ENCODE data around the gene HNRNPK.

The HNRNPK gene

DNA sequence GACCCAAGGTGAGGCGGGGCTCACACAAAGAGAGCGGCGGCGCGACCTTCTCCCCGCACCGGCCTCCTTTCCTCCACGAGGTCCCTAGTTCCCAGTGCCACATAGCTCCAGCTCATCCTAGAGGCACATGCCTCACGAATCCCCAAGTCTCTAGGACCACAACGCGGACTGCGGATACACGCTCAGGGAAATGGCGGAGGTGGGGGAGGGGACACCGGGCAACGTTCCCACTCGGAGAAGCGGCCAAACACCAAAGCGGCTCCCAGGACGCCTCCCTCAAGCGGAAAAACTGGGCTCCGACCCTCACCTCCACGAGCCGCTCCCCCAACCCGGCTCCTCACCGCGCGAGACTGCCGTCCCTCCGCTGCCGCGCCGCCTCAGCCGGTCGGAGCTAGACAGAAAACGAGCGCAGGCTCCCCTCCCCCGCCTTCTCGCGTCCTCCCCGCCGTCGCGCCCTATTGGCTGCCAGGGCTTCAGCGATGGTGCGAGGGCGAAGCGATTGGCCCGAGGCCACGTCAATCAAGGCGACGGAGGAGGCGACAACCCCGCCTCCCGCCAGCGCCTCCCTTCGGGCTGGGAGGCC is at the start of gene HNRNPK:
TSS of gene HNRNPK (minus strand) at position 404 of the 583 bp plus-strand sequence. CDS start 1,963 bp downstream, outside the sequence.
- DNase-seq (ENCODE audit: low read depth): peak; percentile 99

DNA sequence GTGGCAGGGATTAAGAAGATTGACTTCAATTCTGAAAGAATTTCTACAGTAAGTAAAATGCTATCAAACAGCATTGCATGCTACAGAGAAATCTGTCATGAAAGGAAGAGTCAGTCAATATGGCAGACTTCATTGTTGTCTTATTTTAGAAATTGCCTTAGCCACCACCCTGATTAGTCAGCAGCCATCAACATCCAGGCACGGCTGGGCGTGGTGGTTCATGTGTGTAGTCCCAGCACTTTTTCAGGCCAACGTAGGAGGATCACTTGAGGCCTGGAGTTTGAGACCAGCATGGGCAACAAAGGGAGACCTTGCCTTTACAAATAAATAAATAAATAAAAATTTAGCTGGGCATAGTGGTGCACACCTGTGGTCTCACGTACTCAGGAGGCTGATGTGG is 47.2 kb upstream of the HNRNPK start:
- no peak for DNase-seq (ENCODE audit: low read depth)

DNA sequence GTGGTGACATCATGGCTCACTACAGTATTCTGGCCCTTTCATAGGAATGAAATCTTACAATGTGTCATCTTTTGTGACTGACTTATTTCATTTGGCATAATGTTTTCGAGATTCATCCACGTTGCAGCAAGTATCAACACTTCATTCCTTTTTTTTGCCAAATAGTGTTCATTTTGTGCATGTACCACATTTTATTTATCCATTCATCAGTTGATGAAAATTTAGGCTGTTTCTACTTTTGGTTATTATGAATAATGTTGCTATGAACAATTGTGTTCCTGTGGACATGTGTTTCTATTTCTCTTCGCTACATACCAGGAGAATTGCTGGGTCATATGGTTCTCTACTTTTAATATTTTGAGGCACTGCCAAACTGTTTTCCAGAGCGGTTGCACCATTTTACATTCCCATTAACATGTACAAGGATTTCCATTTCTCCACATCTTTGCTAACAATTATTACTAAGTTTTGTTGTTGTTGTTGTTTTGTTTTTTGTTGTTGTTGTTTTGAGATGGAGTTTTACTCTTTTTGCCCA is 44.1 kb upstream of the HNRNPK start:
- peak; percentile 60 for DNase-seq (ENCODE audit: low read depth)

DNA sequence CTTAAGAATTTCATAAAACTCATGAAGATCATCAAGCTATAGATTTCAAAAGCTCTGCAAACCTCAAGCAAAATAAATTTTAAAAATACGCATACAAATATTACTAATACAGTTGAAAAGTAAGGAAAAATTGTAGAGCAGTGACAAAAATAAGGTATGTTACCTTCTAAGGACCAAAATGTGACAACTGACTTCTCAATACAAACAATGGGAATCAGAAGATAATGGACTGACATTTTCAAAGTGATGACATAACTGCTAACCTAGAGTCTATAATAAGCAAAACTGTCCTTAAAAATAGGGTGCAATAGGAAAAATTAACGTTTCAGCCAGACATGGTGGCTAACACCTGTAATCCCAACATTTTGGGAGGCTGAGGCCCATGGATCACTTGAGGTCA is 27.6 kb upstream of the HNRNPK start:
- no peak for DNase-seq (ENCODE audit: low read depth)

DNA sequence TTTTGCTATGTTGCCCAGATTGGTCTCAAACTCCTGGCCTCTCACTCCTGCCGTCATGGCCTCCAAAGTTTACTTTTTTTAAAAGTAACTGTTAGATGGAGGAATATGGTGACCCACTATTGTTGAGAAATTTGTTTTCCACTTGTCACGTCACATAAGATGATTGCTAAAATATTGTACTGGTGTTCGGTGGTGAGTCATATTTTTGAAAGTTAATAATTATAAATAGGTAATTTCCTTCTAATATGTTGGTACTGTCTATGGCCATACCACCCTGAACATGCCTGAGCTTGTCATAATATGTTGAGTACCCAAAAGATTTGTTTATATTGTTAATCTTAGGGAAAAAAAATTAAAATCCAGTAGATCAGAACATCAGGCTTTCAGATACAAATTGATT is 23.2 kb upstream of the HNRNPK start:
- no peak for DNase-seq (ENCODE audit: low read depth)

DNA sequence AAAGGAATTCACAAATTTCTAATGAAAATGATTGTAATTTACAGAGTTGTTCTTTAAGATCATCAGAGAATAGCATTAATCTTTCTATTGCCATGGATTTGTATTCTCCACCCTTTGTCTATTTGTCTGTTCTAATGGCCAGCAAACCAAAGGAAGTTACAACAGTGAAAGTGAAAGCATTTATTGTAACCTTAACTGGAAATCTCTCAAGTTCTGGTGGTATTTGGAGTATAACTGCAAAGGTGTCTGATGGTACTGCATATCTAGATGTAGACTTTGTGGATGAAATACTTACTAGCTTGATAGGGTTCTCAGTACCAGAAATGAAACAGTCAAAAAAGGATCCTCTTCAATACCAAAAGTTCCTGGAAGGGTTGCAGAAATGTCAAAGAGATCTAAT is 22.3 kb upstream of the HNRNPK start:
- DNase-seq (ENCODE audit: low read depth): no peak

DNA sequence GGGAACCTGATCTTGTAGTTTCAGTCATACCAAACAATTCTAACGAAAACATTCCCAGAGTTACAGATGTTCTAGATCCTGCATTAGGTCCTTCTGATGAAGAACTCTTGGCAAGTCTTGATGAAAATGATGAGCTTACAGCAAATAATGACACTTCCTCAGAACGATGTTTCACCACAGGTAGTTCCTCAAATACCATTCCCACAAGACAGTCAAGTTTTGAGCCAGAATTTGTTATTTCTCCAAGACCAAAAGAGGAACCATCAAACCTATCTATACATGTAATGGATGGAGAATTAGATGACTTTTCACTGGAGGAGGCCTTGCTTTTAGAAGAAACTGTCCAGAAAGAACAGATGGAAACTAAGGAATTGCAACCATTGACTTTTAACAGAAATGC is 21.6 kb upstream of the HNRNPK start:
- DNase-seq (ENCODE audit: low read depth): no peak

DNA sequence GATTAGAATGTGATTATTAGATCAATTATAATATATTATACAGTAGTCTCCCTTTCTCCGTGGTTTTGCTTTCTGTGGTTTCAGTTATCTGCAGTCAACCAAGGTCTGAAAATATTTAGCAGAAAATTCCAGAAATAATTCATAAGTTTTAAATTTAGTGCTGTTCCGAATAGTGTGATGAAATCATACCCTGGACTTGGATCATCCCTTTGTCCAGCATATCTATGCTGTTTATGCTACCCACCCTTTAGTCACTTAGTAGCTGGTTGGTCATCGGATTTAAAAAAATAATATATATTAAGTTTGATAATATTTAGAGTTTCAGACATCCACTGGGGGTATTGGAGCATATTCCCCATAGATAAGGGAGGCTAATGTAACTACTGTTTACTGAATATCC is 20.2 kb upstream of the HNRNPK start:
- peak; percentile 54 for DNase-seq (ENCODE audit: low read depth)

DNA sequence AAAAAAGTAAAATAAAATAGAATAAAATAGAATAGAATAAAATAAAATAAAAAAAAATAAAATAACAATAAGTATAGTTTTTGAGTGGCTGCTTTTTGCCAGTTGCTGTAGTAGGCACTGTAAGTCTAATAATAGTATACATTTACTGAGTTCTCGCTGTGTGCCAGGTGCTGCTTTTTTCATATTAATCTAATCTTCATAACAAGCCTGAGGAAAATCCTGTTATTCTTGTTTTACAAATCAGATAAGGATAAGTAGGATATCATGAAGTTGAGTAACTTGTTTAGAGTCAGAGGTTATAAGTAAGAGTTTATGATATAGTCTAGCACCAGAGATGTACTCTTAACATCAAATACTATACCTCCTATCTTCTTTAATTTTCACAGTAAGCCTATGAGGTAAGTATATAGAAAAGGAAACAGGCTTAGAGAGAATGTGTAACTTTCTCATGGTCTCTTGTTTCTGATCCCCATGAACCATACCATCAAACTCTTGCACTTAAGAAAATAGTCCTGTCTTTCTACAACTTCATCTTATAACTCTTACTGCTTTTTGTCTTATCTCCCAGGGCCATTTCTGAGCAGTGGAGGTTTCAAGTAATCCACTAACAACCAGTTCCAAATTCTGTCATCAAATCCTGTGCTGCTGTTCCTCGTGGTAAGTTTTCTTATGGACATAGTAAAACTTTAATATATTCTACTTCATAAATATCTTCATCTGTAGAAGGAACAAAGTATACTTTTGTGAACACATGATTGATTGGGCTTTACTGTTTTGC is 19.3 kb upstream of the HNRNPK start:
- DNase-seq (ENCODE audit: low read depth): no peak

DNA sequence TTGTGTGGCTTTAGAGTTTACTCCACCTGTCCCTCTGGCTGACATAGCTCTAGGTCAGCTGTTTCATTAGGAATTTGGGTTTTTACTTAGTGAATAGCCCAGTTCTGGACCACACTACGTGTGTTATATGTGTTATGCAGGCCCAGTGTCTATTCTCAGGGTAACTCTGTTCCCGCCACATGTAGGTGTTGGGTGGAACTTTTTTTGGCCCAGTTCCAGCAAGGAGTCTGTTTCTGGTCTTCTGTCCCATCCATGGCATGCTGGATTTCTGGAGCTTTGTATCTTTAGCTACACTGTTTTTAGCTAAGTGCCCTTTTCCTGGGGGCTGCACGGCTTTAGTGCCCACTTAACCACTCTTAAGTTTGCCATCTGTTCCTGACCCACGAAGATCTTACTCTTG is 16.1 kb upstream of the HNRNPK start:
- no peak for DNase-seq (ENCODE audit: low read depth)

DNA sequence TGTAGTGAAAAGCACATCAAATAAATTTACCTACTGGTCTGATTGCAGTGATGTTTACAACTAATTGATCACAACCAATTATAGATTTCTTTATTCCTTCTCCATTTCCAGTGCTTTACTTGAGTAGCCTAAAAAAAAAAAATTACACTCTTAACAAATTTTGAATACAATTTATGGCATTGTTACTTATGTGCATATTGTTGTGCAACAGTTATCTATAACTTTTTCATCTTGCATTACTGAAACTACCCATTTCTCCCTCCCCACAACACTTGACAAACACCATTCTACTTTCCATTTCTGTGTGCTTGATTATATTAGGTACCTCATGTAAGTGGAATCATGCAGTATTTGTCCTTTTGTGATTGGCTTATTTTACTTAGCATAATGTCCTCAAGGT is 12.9 kb upstream of the HNRNPK start:
- no peak for DNase-seq (ENCODE audit: low read depth)

DNA sequence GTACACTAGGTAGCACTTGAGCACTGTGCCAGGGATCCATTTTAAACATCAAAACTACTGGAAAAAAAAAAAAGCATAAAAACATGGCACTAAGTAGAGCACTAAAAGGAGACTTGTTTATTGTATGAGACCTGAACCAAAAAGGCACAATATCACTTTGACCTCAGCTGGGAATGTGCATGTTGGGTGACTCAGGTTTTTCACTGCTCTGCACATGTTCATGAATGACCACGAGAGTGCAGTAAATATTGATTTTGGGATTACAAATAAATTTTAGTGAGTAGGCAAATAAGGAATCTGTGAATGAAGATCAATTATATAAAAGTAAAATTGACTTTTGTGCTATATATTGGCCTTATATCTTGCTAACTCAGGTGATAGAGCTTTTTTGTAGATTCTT is 12.4 kb upstream of the HNRNPK start:
- DNase-seq (ENCODE audit: low read depth): no peak

DNA sequence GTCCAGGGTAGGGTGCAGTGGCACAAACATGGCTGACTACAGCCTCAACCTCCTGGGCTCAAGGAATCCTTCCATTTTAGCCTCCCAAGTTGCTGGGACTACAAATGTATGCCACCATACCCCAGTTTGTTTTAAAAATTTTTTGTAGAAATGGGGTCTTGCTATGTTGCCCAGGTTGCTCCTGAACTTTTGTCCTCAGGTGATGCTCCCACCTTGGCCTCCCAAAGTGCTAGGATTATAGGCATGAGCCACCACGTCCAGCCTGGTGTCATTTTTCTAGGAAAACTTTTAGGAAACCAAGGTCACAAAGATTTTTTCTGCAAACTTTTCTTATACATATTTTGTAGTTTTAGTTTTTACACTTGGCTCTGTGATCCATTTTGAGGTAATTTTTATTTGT is 11.3 kb upstream of the HNRNPK start:
- no peak for DNase-seq (ENCODE audit: low read depth)

DNA sequence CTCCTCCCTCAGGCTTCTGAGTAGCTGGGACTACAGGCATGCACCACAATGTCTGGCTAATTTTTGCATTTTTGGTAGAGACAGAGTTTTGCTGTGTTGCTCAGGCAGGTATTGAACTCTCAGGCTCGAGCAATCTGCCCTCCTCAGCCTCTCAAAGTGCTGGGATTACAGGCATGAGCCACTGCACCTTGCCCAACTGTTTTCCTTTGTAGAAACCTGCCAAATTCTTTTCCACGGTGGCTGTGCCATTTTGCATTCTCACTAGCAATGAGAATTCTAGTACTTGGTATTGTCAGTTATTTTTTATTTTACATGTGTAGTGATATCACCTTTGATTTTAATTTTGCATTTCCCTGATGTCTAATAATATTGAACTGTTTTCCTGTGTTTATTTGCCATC is 8.4 kb upstream of the HNRNPK start:
- DNase-seq (ENCODE audit: low read depth): no peak

DNA sequence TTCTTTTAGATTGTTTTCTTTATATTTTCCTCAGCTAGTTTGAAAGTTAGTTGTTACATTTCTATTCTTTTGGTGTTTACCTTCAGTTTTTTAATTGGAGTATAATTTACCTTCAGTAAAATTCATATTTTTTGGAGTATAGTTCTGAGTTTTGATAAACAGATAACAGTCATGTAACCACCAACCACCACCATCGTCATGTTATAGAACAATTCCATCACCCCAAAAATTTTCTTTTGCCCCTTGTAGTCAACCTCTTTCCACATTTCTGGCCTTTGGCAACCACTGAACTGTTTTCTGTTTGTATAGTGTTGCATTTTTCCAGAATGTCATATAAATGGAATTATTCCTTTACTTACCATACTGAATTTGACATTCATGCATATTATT is 7.4 kb upstream of the HNRNPK start:
- DNase-seq (ENCODE audit: low read depth): no peak

DNA sequence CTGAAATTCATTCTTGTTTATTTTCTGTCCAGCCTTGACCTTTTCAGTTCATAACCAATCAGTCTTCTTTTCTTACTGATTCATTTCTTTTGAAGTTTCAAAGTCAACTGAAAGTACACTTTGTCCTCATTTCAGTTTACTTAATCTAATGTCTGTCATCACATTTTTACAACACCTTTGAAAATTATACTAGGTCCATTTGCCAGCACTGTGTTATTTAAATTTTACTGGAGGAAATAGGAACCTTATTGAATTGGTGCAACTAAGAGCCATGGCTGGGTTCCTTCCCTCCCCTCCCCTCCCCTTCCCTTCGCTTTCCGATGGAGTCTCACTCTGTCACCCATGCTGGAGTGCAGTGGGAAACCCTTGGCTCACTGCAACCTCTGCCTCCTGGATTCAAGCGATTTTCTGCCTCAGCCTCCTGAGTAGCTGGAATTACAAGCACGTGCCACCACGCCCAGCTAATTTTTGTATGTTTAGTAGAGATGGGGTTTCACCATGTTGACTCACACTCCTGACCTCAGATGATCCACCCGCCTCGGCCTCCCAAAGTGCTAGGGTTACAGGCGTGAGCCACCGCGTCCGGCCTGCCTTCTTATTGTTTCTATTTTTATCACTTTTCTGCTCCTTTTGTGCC is 6.9 kb upstream of the HNRNPK start:
- DNase-seq (ENCODE audit: low read depth): peak; percentile 36

DNA sequence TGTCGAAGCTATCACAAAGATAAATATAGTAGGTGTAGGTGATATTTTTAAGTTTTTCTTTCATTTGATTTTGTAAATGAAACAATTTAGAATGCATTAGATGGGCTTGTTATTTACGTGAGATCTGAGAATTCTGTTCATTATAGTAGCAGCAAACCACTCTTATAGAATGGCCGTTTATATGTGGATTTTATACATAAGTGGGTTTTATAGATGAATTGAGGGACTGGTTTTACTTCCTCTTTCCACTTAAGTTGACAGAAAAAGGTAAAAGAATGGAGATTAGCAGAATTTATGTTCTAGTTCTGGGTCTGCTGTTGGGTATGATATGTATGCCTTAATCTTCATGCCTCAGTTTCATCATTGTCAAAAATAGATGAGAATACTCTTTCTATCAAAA is 6.2 kb upstream of the HNRNPK start:
- no peak for DNase-seq (ENCODE audit: low read depth)

DNA sequence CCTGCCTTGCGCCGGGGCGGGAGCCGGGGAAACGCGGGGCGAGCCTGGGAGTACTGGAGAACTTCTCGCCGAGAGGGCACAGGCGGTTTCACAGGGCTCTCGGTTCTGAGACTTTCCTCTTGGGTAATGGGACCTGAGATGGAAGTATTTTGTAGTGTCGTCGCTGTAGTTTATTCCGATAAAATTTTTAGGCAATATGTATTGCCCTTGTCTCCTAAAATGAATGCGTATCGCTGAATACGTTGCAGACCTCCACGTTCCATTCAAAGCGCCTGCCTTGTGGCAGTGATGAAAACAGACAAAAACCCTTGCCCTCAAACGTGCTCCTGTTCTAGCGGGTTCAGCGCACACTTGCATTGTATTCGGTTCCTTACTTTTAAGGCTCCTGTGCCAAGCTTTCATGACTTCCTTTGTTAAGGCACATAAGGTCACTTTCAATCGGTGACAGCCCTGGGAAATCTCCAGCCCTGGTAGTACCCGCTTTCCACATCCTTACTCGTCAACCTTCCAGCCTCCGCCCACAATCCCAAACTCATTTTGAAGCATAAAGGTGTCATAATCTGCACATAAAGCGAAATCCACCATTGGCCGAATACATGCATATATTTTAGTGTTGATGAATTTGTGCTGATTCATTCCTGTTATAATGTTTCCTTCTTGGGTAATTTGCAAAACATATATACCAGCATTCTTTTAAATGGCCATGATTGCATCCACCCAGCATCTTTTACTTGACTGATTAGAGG is 1.3 kb upstream of the HNRNPK start:
- peak; percentile 37 for DNase-seq (ENCODE audit: low read depth)

DNA sequence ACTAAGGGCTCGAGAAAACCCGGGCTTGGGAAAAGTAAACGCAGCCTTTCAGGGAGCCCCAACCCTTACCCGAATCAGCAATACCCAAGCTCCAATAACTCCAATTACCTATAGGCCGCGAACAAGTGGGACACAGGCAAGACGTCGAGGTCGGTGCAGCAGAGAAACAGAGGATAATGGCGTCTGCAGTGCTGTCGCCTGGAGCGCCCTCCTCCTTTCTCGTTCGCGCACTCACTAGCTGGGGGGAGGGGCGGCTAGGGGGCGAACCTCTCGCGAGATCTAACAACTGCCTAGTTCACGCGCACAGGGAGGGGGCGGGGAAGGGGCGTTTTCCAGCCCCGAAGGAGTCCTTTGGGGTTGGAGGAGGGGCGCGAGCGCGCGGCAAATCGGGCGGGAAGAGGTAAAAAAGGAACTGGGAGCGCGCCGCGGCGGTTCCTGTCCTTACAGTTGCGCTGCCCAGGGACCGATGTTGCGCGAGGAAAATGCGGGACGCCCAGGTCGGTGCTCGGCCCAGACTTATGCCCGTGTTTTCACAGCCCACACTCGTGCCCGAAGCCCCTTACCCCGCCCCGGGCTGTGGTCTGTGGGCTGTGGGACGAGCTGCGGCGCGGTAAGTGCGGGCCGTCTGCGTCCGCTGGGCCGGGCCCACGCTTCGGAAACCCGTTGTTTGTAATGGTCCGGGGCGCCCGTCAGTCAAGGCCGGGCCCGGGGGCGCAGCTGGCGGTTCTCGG is 545 bp upstream of the HNRNPK start, which contains the start of gene RMI1:
TSS of gene RMI1 (plus strand) at position 411 of the 731 bp plus-strand sequence. CDS start 20,182 bp downstream, outside the sequence.
- peak; percentile 98 for DNase-seq (ENCODE audit: low read depth)

DNA sequence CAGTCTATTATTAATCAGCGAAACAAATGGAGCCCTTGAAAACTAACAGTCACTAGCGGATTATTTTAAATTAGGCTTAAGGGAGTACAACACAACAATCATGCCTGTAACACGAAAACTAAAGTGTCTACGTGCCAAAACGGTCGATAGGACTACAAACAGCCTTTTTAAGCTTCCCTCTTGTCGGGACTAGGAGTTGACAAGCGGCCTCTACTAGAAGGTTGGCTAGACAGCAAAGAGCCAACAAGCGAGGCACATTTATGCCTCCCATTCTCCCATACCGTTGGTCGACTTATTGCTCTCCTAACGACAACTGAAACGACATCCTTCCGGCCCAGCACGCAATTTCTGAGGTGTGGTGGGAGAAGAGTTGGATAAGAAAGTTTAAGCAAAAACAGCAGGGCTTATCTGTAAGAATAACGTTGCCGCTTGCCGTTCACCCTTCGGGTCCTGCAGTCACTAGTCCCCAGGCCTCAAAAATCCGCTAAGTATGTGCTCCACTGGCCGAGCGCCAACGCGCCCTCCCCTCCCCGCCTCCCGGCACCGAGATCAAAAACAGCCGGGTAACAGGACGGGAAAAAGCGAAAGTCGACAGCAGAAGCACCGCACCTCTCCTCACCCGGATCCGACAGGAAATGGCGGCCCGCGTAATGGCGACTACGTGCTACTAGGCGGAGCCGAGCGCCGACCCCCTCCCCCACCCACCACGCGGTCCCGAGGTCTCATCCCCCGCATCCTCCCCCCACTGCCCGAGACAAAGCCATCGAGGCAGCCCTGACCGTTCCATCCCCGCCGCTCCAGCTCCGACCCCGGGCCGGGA is 813 bp downstream of the HNRNPK start:
- peak; percentile 83 for DNase-seq (ENCODE audit: low read depth)

DNA sequence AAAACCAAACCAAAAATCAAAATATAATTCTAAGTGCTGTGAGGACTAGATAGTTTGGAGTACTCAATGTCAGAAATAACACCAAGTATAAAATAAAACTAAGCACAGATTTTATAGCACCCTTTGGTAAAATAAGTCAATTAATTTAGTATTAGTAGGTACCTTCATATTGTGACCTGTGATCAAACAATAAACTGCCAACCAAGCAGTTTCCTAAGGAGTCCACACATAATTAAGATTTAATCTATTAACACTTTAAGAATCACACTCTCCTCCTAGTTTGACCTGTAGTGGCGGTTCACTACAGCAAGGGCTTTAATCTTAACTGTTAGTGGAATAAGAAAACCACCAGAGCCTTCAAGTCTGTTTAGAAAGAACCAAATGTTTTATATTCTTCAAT is 2.8 kb downstream of the HNRNPK start:
- no peak for DNase-seq (ENCODE audit: low read depth)
